Small intestine (tissue), 7 donors: ENCODE measurements around the gene ZBTB12. TPM values are rescaled to one million over a fixed set of nuclear protein-coding genes. Genes with fewer than 3 reads are reported as not detected.
A peak's percentile ranks its signal among the peaks of the same experiment; 100 is the strongest.
"Not testable (repeated sequence)": the region's sequence is repeated elsewhere in the genome, so short reads cannot be mapped to it uniquely, and the experiment has no call there.

Experiments used
- DNase-seq, 2 donors: peaks; one replicate each; pipeline versions ENCODE4 v3.0.0 to v3.0.0-alpha.2; 2013
- FAIRE-seq: peaks from 2 replicates; lab custom pipeline; 2012; peaks lifted over from hg19 to GRCh38; lab: Jason Lieb, UNC
- H3K27ac ChIP-seq, 3 donors: one replicate each; pipeline ENCODE4 v1.5.1; 2013; ENCODE audit warnings: low read length in 2 of 3, mild to moderate bottlenecking in 2 of 3, control low read depth in 1 of 3, inconsistent platforms in 1 of 3, low read depth in 1 of 3, moderate library complexity in 1 of 3
- H3K27me3 ChIP-seq, 3 donors: one replicate each; pipeline ENCODE4 v1.6.1; 2013; ENCODE audit warnings: low read length in 3 of 3, inconsistent platforms in 1 of 3; ENCODE audit not compliant: control insufficient read depth in 3 of 3, insufficient read depth in 3 of 3
- H3K36me3 ChIP-seq, 3 donors: one replicate each; pipeline ENCODE4 v1.6.1; 2013; ENCODE audit warnings: low read length in 3 of 3, inconsistent platforms in 1 of 3, low read depth in 1 of 3, mild to moderate bottlenecking in 1 of 3, moderate library complexity in 1 of 3; ENCODE audit not compliant: control insufficient read depth in 3 of 3, insufficient read depth in 2 of 3
- H3K4me1 ChIP-seq, 3 donors: one replicate each; pipeline ENCODE4 v1.6.1; 2013; ENCODE audit warnings: low read length in 2 of 3, inconsistent platforms in 1 of 3, low read depth in 1 of 3, mild to moderate bottlenecking in 1 of 3, moderate library complexity in 1 of 3; ENCODE audit not compliant: control insufficient read depth in 3 of 3, insufficient read depth in 2 of 3
- H3K4me3 ChIP-seq, 3 donors: one replicate each; pipeline ENCODE4 v1.5.1; 2013; ENCODE audit warnings: low read length in 3 of 3, control low read depth in 1 of 3, inconsistent platforms in 1 of 3, low read depth in 1 of 3, mild to moderate bottlenecking in 1 of 3, moderate library complexity in 1 of 3
- H3K9me3 ChIP-seq, 2 donors: one replicate each; pipeline ENCODE4 v1.6.1; 2013; ENCODE audit warnings: low read depth in 1 of 2, low read length in 1 of 2; ENCODE audit not compliant: control insufficient read depth in 2 of 2, insufficient read depth in 1 of 2
- WGBS, 3 donors: extraction: QIAGEN DNeasy Blood & Tissue Kit; methylation state at CpG; one replicate each; pipeline ENCODE4 v1.1.7; 2013; 5-methylcytosine and 5-hydroxymethylcytosine counted together
- polyA plus RNA-seq, 4 donors: library from polyadenylated mRNA; stranded (reverse) in 3 of 4; unstranded in 1 of 4; fragments of 200-250 nt in 3 of 4; fragments of 120-200 nt in 1 of 4; gene quantifications; one replicate each; pipeline versions ENCODE4 v1.2.1 to v1.2.3, GENCODE V29; 2013
- donor health status: healthy with polysubstance abuse.
- donor health status: control.
- donor health status: control.
- donor health status: Bipolar disorder and iron deficiency.
- donor health status: healthy.

ZBTB12 gene
- polyA plus RNA-seq, 4 donors: 1.6 to 12.5 (median 5.2) TPM

DNA sequence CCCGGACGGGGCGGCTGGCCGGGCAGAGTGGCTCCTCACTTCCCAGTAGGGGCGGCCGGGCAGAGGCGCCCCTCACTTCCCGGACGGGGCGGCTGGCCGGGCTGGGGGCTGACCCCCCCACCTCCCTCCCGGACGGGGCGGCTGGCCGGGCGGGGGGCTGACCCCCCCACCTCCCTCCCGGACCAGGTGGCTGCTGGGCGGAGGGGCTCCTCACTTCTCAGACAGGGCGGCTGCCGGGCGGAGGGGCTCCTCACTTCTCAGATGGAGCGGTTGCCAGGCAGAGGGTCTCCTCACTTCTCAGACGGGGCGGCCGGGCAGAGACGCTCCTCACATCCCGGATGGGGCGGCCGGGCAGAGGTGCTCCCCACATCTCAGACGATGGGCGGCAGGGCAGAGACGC, 30.3 kb upstream of the ZBTB12 start:
- DNase-seq, FAIRE-seq: not testable (repeated sequence)
- peaks cover 0 to 13% (median 8%) of the 10 kb centered on the region in 3 donors for H3K4me1 ChIP-seq

DNA sequence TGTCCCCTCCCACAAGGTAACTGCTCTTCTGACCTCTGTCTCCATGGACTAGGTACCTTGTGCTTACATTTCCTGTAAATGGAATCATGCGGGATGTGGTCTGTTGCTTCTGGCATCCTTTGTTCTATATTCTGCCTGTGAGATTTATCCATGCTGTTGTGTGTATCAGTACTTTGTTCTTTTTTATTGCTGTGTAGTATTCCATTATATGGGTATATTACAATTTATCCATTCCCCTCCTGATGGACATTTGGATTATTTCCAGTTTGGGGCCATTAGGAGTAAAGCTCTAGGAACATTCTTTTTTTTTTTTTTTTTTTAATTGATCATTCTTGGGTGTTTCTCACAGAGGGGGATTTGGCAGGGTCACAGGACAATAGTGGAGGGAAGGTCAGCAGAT, 29.1 kb upstream of the ZBTB12 start:
- H3K4me1 ChIP-seq: peaks cover 0 to 13% (median 8%) of the 10 kb centered on the region in 3 donors
- H3K9me3 ChIP-seq: peaks cover 0 to 4% of the 10 kb centered on the region in 2 donors
- WGBS, 3 donors: 90 to 97% (median 97%) methylated on average over 1 of the region's 1 CpG
- H3K27me3 ChIP-seq: no peaks in the 10 kb centered on the region
- no peak overlapping the region for H3K4me3 ChIP-seq
- H3K36me3 ChIP-seq: no peaks in the 10 kb centered on the region
- DNase-seq (no peak), FAIRE-seq (no peak)
- H3K27ac ChIP-seq: no peak overlapping the region

More for the DNA sequence above, 30.3 kb upstream of the ZBTB12 start:
- not testable (repeated sequence) for H3K27ac ChIP-seq, H3K36me3 ChIP-seq, H3K27me3 ChIP-seq, H3K9me3 ChIP-seq, H3K4me3 ChIP-seq
- 91 to 100% (median 91%) methylated on average over 4 to 27 of the region's 32 CpGs for WGBS, 3 donors

DNA sequence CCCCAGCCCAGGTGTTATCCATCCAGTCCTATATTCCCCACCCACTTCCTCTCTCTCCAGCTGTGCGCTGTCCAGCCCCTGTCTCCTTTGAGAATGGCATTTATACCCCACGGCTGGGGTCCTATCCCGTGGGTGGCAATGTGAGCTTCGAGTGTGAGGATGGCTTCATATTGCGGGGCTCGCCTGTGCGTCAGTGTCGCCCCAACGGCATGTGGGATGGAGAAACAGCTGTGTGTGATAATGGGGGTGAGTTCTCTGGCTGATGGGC, 26.7 kb upstream of the ZBTB12 start:
- FAIRE-seq: no peak
- Histone ChIP-seq H3K4me3 (no peak overlapping the region), H3K9me3 (peaks cover 0 to 6% of the 10 kb centered on the region in 2 donors), H3K36me3 (no peaks in the 10 kb centered on the region), H3K4me1 (peaks cover 0 to 16% (median 8%) of the 10 kb centered on the region in 3 donors), H3K27me3 (no peaks in the 10 kb centered on the region), H3K27ac (no peak overlapping the region)
- WGBS, 3 donors: 81 to 93% (median 87%) methylated on average over 9 of the region's 9 CpGs
- no peak for DNase-seq

DNA sequence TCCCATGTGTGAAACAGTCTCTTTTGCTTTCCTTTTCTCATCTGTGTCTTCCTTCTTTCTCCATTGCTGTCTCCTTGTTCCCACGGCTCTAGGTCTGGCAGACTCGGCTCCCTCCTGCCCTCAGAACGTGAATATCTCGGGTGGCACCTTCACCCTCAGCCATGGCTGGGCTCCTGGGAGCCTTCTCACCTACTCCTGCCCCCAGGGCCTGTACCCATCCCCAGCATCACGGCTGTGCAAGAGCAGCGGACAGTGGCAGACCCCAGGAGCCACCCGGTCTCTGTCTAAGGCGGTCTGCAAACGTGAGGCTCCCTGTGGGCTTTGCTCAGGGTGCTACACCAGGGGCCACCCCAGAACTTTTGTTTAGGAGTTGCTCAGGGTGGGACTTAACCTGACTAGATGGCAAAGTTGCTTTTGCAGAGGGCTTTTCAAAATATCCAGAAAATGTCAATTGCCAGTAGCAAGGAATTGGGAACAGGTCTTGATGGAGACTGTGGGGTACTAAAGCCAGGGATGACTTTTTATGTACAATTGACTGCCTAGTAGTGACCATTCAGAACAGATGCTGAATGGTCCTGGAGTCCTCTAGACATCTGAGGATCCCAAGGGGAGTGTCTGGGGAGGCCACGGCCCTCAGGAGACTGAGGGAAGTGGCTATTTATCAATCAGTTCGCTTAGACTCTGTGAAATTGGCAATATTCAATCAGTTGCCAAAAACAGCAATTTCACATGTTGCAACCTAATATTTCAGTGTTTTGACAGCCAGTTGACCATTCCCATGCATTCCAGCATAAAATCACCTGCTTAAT, 26.2 kb upstream of the ZBTB12 start:
- FAIRE-seq: no peak
- Histone ChIP-seq H3K36me3 (no peaks in the 10 kb centered on the region), H3K27ac (peak overlapping the region; percentile 19 to 69 (median 27)), H3K9me3 (peaks cover 0 to 4% of the 10 kb centered on the region in 2 donors), H3K4me3 (peak overlapping the region in 2 of 3 donors; percentile 21 to 22), H3K4me1 (peaks cover 0 to 16% (median 8%) of the 10 kb centered on the region in 3 donors), H3K27me3 (no peaks in the 10 kb centered on the region)
- WGBS, 3 donors: 45 to 61% (median 58%) methylated on average over 11 of the region's 11 CpGs
- DNase-seq: no peak

DNA sequence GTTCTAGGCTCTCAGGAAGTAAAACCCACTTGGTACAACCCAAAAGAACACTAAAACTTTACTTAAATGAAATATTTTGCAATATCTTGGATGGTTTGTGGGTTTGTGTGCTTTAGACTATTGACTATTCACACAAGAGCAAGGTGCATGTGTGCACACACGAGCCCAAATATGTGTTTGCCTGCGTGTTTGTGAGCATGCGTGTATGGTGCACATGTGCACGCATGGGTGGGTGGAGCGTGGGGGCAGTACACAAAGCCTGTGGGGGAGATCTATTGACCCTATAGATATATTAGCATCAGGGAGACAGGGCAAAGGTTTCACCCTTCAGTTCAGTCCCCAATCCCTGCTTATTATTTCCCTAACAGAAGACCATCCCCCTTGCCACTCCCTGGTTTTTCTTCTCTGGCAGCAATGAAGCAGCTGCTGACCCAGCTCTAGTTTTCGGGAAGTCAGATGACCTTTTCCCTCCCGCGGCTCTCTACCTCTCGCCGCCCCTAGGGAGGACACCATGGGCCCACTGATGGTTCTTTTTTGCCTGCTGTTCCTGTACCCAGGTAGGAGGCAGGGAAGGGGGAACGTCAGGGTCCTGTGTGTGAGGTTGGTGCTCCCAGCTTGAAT, 25.5 kb upstream of the ZBTB12 start, which contains the start of gene C2:
TSS of gene C2 (plus strand) at position 476 of the 621 bp plus-strand sequence. CDS start at position 512, 36 bp downstream.
- 35 to 50% (median 48%) methylated on average over 11 of the region's 11 CpGs for WGBS, 3 donors
- Histone ChIP-seq H3K9me3 (peaks cover 0 to 3% of the 10 kb centered on the region in 2 donors), H3K4me3 (peak within 1 kb of the TSS in 2 of 3 donors; percentile 21 to 22), H3K27ac (peak within 1 kb of the TSS; percentile 19 to 69 (median 27)), H3K36me3 (no peaks in the 10 kb centered on the region), H3K27me3 (no peaks in the 10 kb centered on the region), H3K4me1 (peaks cover 0 to 16% (median 8%) of the 10 kb centered on the region in 3 donors)
- peak; percentile 40 to 45 for DNase-seq
- no peak for FAIRE-seq

DNA sequence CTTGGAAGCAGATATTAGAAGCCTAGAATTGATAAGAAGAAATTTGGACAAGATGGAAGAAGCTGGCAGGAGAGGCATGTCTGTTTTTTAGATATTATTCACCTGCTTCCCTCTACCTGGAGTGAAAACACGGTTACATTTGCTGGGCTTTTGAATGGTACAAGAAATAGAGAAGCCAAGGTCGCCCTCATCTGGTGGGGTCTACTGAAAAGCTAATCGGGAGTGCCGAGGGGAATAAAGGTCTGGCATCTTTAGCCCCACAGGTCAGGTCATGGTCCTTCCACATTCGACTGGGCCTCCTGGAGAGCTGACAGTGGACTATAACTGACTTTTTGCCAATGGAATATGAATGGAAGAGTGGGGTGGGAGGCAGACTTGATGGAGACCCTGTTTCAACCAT, 21.1 kb upstream of the ZBTB12 start:
- H3K4me1 ChIP-seq: peaks cover 0 to 14% (median 3%) of the 10 kb centered on the region in 3 donors
- no peak overlapping the region for H3K4me3 ChIP-seq
- no peaks in the 10 kb centered on the region for H3K27me3 ChIP-seq
- H3K36me3 ChIP-seq: no peaks in the 10 kb centered on the region
- WGBS, 3 donors: 10 to 18% (median 16%) methylated on average over 5 of the region's 5 CpGs
- no peak for FAIRE-seq
- DNase-seq: no peak
- H3K9me3 ChIP-seq: peaks cover 0 to 3% of the 10 kb centered on the region in 2 donors
- no peak overlapping the region for H3K27ac ChIP-seq

DNA sequence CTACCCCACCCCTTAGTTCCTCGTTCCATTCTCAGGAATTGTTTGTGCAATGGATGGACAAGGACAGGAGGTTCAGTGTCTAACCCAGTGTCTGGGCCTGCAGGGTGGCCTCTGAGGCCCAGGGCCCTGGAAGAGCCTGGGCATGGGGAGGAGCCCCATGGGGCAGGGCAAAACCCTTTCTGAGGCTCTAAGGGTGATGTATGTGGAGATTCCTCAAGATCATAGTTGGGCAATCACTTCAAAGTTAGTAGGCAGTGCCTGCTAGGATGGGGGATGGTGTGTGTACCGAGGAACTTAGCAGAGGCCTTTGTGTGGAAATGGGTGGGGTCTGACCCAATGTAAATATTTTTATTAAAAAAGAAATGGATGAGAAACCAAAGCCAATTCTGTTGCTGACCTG, 18.9 kb upstream of the ZBTB12 start:
- Histone ChIP-seq H3K27me3 (no peaks in the 10 kb centered on the region), H3K4me3 (no peak overlapping the region), H3K4me1 (peaks cover 0 to 6% (median 0%) of the 10 kb centered on the region in 3 donors), H3K27ac (no peak overlapping the region), H3K36me3 (no peaks in the 10 kb centered on the region), H3K9me3 (peaks cover 0 to under 1% of the 10 kb centered on the region in 2 donors)
- DNase-seq (no peak), FAIRE-seq (no peak)
- WGBS, 3 donors: 73 to 81% (median 77%) methylated on average over 2 of the region's 2 CpGs

DNA sequence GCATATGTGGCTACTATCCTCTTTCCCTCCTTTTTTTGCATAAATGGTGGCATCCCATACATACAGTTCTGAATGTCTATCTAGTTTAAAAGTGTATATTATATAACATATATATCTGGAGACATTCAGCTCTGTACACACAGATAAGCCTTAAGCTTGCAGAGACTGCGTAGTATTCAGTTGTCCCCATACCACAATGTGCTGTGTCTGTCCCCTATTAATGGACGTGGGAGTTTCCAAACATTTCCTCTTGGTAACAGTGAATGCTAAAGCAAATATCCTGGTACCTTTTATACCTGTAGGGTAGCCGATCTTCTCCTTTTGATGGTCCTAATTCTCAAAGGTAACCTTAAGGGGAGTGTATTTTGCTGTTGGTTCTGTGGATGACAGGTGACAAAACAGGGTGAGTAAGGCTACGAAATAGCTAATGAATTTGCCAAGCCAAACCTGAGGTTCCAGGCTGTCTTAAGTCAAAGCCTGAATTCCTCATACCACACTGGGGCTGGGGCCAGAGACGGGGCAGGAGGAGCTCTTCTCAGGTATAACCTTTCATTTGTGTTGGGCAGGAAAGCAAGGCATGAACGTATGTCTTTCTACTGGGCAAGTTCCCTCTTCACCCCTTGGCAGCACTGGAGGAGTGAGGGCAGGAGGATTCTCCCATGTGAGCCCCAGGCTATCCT, 17.9 kb upstream of the ZBTB12 start:
- no peak overlapping the region for H3K4me3 ChIP-seq
- no peaks in the 10 kb centered on the region for H3K27me3 ChIP-seq
- DNase-seq: no peak
- no peak overlapping the region for H3K27ac ChIP-seq
- H3K4me1 ChIP-seq: peaks cover 0 to 6% (median 0%) of the 10 kb centered on the region in 3 donors
- H3K36me3 ChIP-seq: no peaks in the 10 kb centered on the region
- H3K9me3 ChIP-seq: no peaks in the 10 kb centered on the region
- FAIRE-seq: no peak
- 84 to 86% (median 85%) methylated on average over 6 of the region's 6 CpGs for WGBS, 3 donors
